Measurements from ENCODE around the gene ISG15.

Gene ISG15

DNA sequence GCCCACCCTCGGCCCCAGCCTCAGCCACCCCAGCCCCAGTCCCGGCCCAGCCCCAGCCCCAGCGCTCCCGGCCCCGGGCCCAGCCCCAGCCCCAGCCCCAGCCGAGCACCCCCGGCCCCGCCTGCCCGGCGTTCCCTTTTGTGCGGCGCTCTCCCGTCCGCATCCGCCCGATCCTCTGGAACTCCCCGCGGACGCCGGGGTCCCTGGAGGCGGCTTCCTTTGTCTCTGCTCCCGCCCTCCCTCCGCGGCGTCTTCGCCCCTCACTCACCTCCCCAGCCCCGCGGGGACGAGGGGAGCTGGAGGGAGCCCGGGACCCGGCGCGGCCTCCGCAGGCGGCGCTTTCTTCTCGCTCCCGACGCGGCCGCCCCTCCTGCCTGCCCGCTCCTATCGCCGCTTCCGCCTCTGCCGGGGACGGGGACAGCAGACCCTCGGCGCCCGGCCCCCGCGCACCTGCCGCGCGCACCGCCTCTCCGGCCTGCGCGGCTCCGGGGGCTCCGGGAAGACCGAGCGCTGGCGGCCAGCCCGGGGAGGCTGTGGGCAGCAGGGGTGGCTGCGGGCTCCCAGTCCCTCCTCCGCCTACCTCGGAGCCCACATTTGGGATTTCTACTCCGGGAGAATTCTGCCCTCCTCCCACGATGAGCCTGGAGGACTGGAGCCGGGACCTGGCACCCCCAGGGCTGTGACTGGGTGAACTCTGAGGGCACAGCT, 20.6 kb downstream of the ISG15 start:
- Histone ChIP-seq H3K4me2 (ENCODE audit: low read depth, low read length, poor library complexity, severe bottlenecking) (no peak overlapping the region), H3K4me3 (ENCODE audit: low read length, poor library complexity, severe bottlenecking) (no peak overlapping the region), H3K79me2 (ENCODE audit: insufficient read depth, low read length) (no peaks in the 10 kb centered on the region), H3K36me3 (ENCODE audit: insufficient read depth, low read length) (no peaks in the 10 kb centered on the region), H3F3A (ENCODE audit: low read depth) (no peaks in the 10 kb centered on the region), H3K9me2 (replicated peaks; ENCODE audit: low read depth, low read length) (no peaks in the 10 kb centered on the region), H4K20me1 (ENCODE audit: insufficient read depth, low read length, poor library complexity, severe bottlenecking) (no peaks in the 10 kb centered on the region), H3K9ac (ENCODE audit: low read depth, low read length, poor library complexity, severe bottlenecking) (no peak overlapping the region), H3K27me3 (ENCODE audit: insufficient read depth, low read length, poor library complexity, severe bottlenecking) (no peaks in the 10 kb centered on the region), H3K9me3 (ENCODE audit: insufficient read depth, low read depth, low read length) (no peaks in the 10 kb centered on the region), H2AFZ (ENCODE audit: low read length) (no peak overlapping the region), H3K4me1 (ENCODE audit: insufficient read depth, low read length, poor library complexity, severe bottlenecking) (no peaks in the 10 kb centered on the region)
- TF ChIP-seq EZH2phosphoT487 (IDR thresholded peaks at IDR 0.05; ENCODE audit: borderline replicate concordance) = no peak
- TF ChIP-seq, protein P1, sequence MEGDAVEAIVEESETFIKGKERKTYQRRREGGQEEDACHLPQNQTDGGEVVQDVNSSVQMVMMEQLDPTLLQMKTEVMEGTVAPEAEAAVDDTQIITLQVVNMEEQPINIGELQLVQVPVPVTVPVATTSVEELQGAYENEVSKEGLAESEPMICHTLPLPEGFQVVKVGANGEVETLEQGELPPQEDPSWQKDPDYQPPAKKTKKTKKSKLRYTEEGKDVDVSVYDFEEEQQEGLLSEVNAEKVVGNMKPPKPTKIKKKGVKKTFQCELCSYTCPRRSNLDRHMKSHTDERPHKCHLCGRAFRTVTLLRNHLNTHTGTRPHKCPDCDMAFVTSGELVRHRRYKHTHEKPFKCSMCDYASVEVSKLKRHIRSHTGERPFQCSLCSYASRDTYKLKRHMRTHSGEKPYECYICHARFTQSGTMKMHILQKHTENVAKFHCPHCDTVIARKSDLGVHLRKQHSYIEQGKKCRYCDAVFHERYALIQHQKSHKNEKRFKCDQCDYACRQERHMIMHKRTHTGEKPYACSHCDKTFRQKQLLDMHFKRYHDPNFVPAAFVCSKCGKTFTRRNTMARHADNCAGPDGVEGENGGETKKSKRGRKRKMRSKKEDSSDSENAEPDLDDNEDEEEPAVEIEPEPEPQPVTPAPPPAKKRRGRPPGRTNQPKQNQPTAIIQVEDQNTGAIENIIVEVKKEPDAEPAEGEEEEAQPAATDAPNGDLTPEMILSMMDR (conservative IDR thresholded peaks at IDR 0.05; ENCODE audit: low read length) = no peak

DNA sequence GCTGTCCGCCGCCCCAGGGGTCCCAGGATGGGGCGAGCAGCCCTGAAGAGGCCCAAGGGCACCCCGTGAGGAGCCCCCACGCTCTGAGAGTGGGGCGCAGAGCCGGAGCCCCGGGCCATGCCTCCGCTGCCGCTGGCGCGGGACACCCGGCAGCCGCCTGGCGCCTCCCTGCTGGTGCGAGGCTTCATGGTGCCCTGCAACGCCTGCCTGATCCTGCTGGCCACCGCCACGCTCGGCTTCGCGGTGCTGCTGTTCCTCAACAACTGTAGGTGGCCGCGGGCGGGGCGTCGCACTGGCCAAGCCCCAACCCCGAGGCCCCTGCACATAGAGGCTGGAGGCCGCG, 21.1 kb downstream of the ISG15 start:
- H3K27me3 ChIP-seq (ENCODE audit: insufficient read depth, low read length, poor library complexity, severe bottlenecking) = no peaks in the 10 kb centered on the region

DNA sequence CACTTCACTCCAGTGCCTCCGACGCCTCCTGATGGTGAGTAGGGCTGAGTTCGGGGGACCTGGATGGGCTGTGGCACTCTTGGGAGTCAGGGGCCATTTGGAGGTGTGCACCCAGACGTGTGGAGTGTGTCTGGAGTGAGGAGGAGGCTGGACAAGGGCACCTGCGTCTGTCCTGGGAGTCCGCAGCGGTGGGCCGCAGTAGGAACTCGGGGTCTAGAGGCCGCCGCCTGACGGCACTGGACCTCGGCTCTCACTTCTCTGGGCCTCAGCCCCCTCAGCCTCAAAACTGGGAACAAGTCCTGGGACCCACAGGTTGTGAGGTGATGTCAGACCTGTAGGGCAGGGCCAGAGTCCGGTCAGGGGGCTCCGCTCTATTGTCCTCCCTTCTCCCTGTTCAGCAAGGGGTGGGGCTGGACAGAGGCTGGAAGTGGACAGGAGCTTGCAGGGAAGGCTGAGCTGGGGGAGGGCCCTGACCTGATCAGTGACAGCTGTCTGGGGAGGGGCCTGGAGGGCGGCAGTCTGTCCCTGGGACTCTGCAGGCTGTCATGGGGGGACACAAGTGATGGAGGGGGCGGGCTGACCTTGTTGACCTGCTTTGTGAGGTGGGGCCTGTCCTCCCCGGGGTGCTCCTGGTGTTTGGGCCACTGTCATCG, 22.1 kb downstream of the ISG15 start:
- Histone ChIP-seq H3K36me3 (ENCODE audit: insufficient read depth, low read length) (no peaks in the 10 kb centered on the region), H2AFZ (ENCODE audit: low read length) (no peak overlapping the region), H3K27me3 (ENCODE audit: insufficient read depth, low read length, poor library complexity, severe bottlenecking) (no peaks in the 10 kb centered on the region), H4K20me1 (ENCODE audit: insufficient read depth, low read length, poor library complexity, severe bottlenecking) (no peaks in the 10 kb centered on the region), H3K9me3 (ENCODE audit: insufficient read depth, low read depth, low read length) (no peaks in the 10 kb centered on the region), H3F3A (ENCODE audit: low read depth) (no peaks in the 10 kb centered on the region), H3K9ac (ENCODE audit: low read depth, low read length, poor library complexity, severe bottlenecking) (no peak overlapping the region), H3K4me3 (ENCODE audit: low read length, poor library complexity, severe bottlenecking) (no peak overlapping the region), H3K79me2 (ENCODE audit: insufficient read depth, low read length) (no peaks in the 10 kb centered on the region), H3K4me1 (ENCODE audit: insufficient read depth, low read length, poor library complexity, severe bottlenecking) (peaks cover 11% of the 10 kb centered on the region), H3K9me2 (replicated peaks; ENCODE audit: low read depth, low read length) (no peaks in the 10 kb centered on the region), H3K4me2 (ENCODE audit: low read depth, low read length, poor library complexity, severe bottlenecking) (no peak overlapping the region)
- TF ChIP-seq, protein P1 (conservative IDR thresholded peaks at IDR 0.05; ENCODE audit: low read length) = no peak
- no peak for TF ChIP-seq EZH2phosphoT487 (IDR thresholded peaks at IDR 0.05; ENCODE audit: borderline replicate concordance)

More for the DNA sequence above, 21.1 kb downstream of the ISG15 start:
- H3F3A ChIP-seq (ENCODE audit: low read depth) = no peaks in the 10 kb centered on the region
- no peak overlapping the region for H2AFZ ChIP-seq (ENCODE audit: low read length)
- H3K4me3 ChIP-seq (ENCODE audit: low read length, poor library complexity, severe bottlenecking) = no peak overlapping the region
- H3K9me2 ChIP-seq (replicated peaks; ENCODE audit: low read depth, low read length) = no peaks in the 10 kb centered on the region
- no peak overlapping the region for H3K4me2 ChIP-seq (ENCODE audit: low read depth, low read length, poor library complexity, severe bottlenecking)
- H3K9ac ChIP-seq (ENCODE audit: low read depth, low read length, poor library complexity, severe bottlenecking) = no peak overlapping the region
- no peaks in the 10 kb centered on the region for H4K20me1 ChIP-seq (ENCODE audit: insufficient read depth, low read length, poor library complexity, severe bottlenecking)
- peaks cover under 1% of the 10 kb centered on the region for H3K4me1 ChIP-seq (ENCODE audit: insufficient read depth, low read length, poor library complexity, severe bottlenecking)
- TF ChIP-seq, protein P1 (conservative IDR thresholded peaks at IDR 0.05; ENCODE audit: low read length) = no peak
- TF ChIP-seq EZH2phosphoT487 (IDR thresholded peaks at IDR 0.05; ENCODE audit: borderline replicate concordance) = no peak
- no peaks in the 10 kb centered on the region for H3K79me2 ChIP-seq (ENCODE audit: insufficient read depth, low read length)
- no peaks in the 10 kb centered on the region for H3K36me3 ChIP-seq (ENCODE audit: insufficient read depth, low read length)
- H3K9me3 ChIP-seq (ENCODE audit: insufficient read depth, low read depth, low read length) = no peaks in the 10 kb centered on the region

Data from Loucy (cell line).